ENCODE results near the gene EXOC2. TPM values are rescaled to one million over a fixed set of nuclear protein-coding genes. Genes with fewer than 3 reads are reported as not detected.

Gene EXOC2
- 12.3 TPM for polyA plus RNA-seq (2012; ENCODE audit: missing spikeins)

- peak; percentile 81 for DNase-seq (ENCODE audit: insufficient read length)
- TF ChIP-seq POLR2A (IDR thresholded peaks at IDR 0.05; ENCODE audit: low read depth, low read length) (peak; percentile 80), TAF1 (IDR thresholded peaks at IDR 0.05; ENCODE audit: borderline replicate concordance, low read depth, low read length) (0 out of 2 replicates have a peak, but pooled peaks have one; percentile 25), POLR2AphosphoS5 (IDR thresholded peaks at IDR 0.05; ENCODE audit: low read depth, low read length) (peak; percentile 74; the same call in 1 of the 2 replicates)
- peak; percentile 95 for FAIRE-seq
Observed at GRCh38 chr6:692858-693722, at the start of gene EXOC2. Gene EXOC2, minus strand, starts transcription at chr6:693139. Its CDS starts 55,321 bp downstream, at chr6:637818.

- FAIRE-seq (peak; percentile 38), DNase-seq (ENCODE audit: insufficient read length) (no peak)
- TF ChIP-seq TAF1 (IDR thresholded peaks at IDR 0.05; ENCODE audit: borderline replicate concordance, low read depth, low read length): no peak
- TF ChIP-seq POLR2AphosphoS5 (IDR thresholded peaks at IDR 0.05; ENCODE audit: low read depth, low read length): no peak
Observed at GRCh38 chr6:741410-742339, 48.7 kb upstream of the EXOC2 start.

GRCh38 chr6:736657-737446 lies 43.9 kb upstream of the EXOC2 start:
- FAIRE-seq (no peak), DNase-seq (ENCODE audit: insufficient read length) (no peak)
- TF ChIP-seq POLR2A (IDR thresholded peaks at IDR 0.05; ENCODE audit: low read depth, low read length) (no peak), TAF1 (IDR thresholded peaks at IDR 0.05; ENCODE audit: borderline replicate concordance, low read depth, low read length) (no peak), POLR2AphosphoS5 (IDR thresholded peaks at IDR 0.05; ENCODE audit: low read depth, low read length) (no peak)

GRCh38 chr6:733431-734219 lies 40.7 kb upstream of the EXOC2 start:
- TF ChIP-seq POLR2AphosphoS5 (IDR thresholded peaks at IDR 0.05; ENCODE audit: low read depth, low read length): no peak
- no peak for TF ChIP-seq TAF1 (IDR thresholded peaks at IDR 0.05; ENCODE audit: borderline replicate concordance, low read depth, low read length)
- no peak for TF ChIP-seq POLR2A (IDR thresholded peaks at IDR 0.05; ENCODE audit: low read depth, low read length)
- DNase-seq (ENCODE audit: insufficient read length): no peak
- FAIRE-seq: no peak

- FAIRE-seq (no peak), DNase-seq (ENCODE audit: insufficient read length) (no peak)
- TF ChIP-seq POLR2AphosphoS5 (IDR thresholded peaks at IDR 0.05; ENCODE audit: low read depth, low read length): no peak
- TF ChIP-seq POLR2A (IDR thresholded peaks at IDR 0.05; ENCODE audit: low read depth, low read length): no peak
- no peak for TF ChIP-seq TAF1 (IDR thresholded peaks at IDR 0.05; ENCODE audit: borderline replicate concordance, low read depth, low read length)
Observed at GRCh38 chr6:731924-732323, 39.0 kb upstream of the EXOC2 start.

- FAIRE-seq (no peak), DNase-seq (ENCODE audit: insufficient read length) (no peak)
- TF ChIP-seq POLR2A (IDR thresholded peaks at IDR 0.05; ENCODE audit: low read depth, low read length): no peak
- no peak for TF ChIP-seq POLR2AphosphoS5 (IDR thresholded peaks at IDR 0.05; ENCODE audit: low read depth, low read length)
- no peak for TF ChIP-seq TAF1 (IDR thresholded peaks at IDR 0.05; ENCODE audit: borderline replicate concordance, low read depth, low read length)
Observed at GRCh38 chr6:729606-730320, 36.8 kb upstream of the EXOC2 start.

GRCh38 chr6:727856-728255 lies 34.9 kb upstream of the EXOC2 start:
- DNase-seq (ENCODE audit: insufficient read length) (no peak), FAIRE-seq (no peak)
- TF ChIP-seq POLR2AphosphoS5 (IDR thresholded peaks at IDR 0.05; ENCODE audit: low read depth, low read length) (no peak), POLR2A (IDR thresholded peaks at IDR 0.05; ENCODE audit: low read depth, low read length) (no peak), TAF1 (IDR thresholded peaks at IDR 0.05; ENCODE audit: borderline replicate concordance, low read depth, low read length) (no peak)

GRCh38 chr6:723540-723939 lies 30.6 kb upstream of the EXOC2 start:
- no peak for DNase-seq (ENCODE audit: insufficient read length)
- no peak for FAIRE-seq

GRCh38 chr6:722608-723007 lies 29.7 kb upstream of the EXOC2 start:
- DNase-seq (ENCODE audit: insufficient read length): no peak
- FAIRE-seq: no peak
- TF ChIP-seq TAF1 (IDR thresholded peaks at IDR 0.05; ENCODE audit: borderline replicate concordance, low read depth, low read length): no peak
- no peak for TF ChIP-seq POLR2AphosphoS5 (IDR thresholded peaks at IDR 0.05; ENCODE audit: low read depth, low read length)
- TF ChIP-seq POLR2A (IDR thresholded peaks at IDR 0.05; ENCODE audit: low read depth, low read length): no peak

More at GRCh38 chr6:723540-723939, 30.6 kb upstream of the EXOC2 start:
- TF ChIP-seq POLR2AphosphoS5 (IDR thresholded peaks at IDR 0.05; ENCODE audit: low read depth, low read length): no peak
- no peak for TF ChIP-seq TAF1 (IDR thresholded peaks at IDR 0.05; ENCODE audit: borderline replicate concordance, low read depth, low read length)
- TF ChIP-seq POLR2A (IDR thresholded peaks at IDR 0.05; ENCODE audit: low read depth, low read length): no peak

Measured in GM12892 (cell line).